Islet of Langerhans (tissue), 1 donor: ENCODE measurements around the gene GMCL1.
"Not testable (repeated sequence)": the region's sequence is repeated elsewhere in the genome, so short reads cannot be mapped to it uniquely, and the experiment has no call there.

Experiments used
- FAIRE-seq: peaks from one replicate; lab custom pipeline; 2011; peaks lifted over from hg19 to GRCh38; lab: Jason Lieb, UNC

The GMCL1 gene

GRCh38 chr2:69829256-69830044 is at the start of gene GMCL1:
Gene GMCL1 (plus strand): TSS chr2:69829660. CDS start chr2:69829893, 233 bp downstream.
- FAIRE-seq, result no peak

- no peak for FAIRE-seq
Observed at GRCh38 chr2:69780921-69781320, 48.5 kb upstream of the GMCL1 start.

GRCh38 chr2:69781321-69782248 is 47.9 kb upstream of the GMCL1 start:
- FAIRE-seq, result no peak

DNA sequence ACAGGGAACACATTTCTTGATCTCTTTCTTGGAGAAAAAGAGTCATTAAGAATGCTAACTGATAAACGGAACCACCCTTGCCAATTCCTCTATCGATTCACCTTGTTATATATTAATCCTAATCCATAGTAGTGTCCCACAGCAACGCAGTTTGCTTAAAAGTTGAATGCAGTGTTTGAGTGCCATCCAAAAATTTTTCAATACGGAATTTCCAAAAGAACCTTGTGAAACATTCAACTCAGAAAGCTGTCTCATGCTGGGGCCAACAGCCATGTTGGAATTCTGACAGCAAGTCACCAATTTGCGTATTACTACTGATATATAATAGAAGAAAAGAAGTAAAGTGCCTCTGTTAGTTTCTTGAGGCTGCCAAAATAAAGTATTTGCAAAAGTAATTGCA is 45.2 kb upstream of the GMCL1 start:
- FAIRE-seq, result no peak

- no peak for FAIRE-seq
Observed at GRCh38 chr2:69785358-69785757, 44.1 kb upstream of the GMCL1 start.

DNA sequence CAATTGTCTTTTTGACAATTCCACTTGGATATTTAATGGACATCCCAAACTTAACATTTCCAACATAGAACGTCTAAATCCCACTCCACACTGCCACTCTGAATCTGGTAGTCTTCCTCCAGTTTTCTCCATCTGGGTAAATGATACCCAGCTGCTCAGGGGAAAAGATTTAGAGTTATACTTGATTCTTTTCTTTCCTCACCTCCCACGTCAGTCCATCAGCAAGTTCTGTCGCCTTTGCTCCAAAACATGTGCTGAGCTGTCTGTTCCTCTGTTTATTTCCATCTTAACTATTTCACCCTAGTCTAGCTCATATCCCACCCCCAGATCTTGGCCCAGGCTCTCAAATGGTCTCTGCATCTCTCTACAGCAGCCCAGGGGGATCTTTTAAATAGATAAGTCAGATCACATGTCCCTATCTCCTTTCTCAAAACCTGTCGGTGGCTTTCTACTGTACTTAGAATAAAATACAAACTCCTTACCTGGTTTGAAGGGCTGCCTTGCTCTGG is 43.4 kb upstream of the GMCL1 start:
- no peak for FAIRE-seq

- no peak for FAIRE-seq
Observed at GRCh38 chr2:69789175-69789721, 40.2 kb upstream of the GMCL1 start.

DNA sequence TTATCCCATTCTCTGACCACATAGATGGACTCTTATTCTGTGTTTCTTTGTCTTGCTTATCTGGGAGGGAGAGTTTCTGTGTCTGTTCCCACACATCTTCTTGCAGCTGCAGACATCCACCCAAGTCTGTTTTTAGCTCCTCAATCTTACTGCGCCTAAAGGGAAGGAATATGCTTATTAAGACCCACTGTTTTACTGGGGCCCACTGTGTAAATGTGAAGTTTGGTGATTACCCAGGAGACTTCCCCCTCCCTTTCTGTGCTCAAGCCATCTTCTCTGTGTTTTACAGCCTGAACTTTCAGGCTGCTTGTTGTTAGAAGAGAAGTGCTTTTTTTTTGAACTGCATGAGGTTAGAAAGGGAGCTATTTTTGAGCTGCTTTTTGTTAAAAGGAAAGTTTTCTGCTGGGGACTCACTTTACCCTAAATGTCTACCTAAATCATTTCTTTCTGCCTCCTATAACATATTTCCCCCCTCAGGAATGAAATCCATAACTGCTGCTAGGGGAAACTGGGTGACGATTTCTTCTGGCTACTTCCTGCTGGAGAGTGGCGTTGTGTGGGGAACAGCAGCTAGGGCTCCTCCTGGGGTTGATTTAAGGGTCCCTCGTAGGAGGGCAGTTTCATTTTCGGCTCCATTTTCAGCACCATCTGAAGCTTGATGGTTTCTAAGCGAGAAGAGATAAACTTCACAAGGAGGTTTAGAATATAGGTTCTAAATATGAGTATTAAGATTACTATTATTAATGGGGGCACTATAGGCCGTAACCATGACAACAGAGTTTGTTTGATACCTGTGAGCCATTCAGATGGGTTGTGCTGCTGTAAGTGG is 39.5 kb upstream of the GMCL1 start:
- FAIRE-seq, result no peak

DNA sequence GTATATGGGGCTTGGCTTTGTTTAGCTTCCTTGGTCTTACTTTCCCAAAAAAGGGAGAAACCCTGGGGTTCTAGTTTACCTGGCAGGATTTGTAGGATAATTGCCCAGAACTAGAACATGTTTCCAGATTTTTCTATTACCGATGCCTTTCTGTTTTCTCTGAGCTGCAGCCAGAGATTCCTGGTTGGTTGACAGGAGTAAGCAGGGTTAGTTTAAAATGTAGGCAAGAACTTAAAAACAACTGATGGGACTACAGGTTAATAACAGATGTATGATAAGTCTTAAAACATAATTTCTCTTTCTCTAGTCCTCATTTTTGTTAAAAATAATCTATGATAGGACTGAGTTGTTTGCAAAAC is 38.9 kb upstream of the GMCL1 start:
- FAIRE-seq, result peak; percentile 62

- FAIRE-seq, result no peak
Observed at GRCh38 chr2:69791045-69791444, 38.4 kb upstream of the GMCL1 start.

- FAIRE-seq, result no peak
Observed at GRCh38 chr2:69796174-69796573, 33.3 kb upstream of the GMCL1 start.

DNA sequence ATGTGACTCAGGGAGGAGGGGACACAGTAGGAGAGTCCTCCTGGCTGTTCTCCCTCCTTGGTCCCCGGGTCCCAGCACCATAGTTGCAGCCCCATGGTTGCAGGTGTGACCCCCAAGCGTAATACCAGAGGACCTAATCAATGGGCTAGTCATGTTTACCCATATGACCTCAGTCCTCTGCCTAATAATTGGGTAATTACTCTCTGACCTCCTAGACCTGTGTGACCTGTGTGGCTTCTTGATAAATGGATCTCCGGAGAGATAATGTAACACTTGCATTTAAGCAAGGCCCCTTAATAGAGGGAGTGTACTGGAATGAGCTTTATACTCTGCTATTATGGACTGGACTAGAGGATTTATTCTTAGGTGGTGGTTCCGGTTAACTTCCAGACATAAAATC is 32.2 kb upstream of the GMCL1 start:
- FAIRE-seq, result no peak

DNA sequence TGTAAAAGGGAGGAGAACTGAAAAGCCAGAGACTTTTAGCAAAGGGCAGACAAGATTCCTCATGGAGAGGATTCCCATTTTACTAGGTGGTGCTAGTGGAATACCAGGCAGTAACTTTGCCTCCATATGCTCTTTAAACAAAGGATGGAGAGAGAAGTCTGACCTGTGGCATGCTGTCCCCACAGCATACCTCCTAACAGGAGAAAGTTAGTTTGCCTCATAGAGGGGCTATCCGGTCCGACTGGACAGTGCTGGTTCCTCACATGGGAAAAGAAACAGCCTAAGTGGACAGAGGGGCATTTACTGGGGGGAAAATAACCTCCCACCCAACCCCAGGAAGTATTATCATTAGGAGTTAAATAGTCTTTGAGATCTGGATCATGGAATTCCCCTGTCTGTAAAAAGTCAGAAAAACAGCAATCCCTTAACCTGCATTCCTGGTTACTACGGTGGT is 31.6 kb upstream of the GMCL1 start:
- no peak for FAIRE-seq

GRCh38 chr2:69798290-69798908 is 31.1 kb upstream of the GMCL1 start:
- FAIRE-seq, result no peak

GRCh38 chr2:69798909-69799526 is 30.4 kb upstream of the GMCL1 start:
- FAIRE-seq, result no peak

DNA sequence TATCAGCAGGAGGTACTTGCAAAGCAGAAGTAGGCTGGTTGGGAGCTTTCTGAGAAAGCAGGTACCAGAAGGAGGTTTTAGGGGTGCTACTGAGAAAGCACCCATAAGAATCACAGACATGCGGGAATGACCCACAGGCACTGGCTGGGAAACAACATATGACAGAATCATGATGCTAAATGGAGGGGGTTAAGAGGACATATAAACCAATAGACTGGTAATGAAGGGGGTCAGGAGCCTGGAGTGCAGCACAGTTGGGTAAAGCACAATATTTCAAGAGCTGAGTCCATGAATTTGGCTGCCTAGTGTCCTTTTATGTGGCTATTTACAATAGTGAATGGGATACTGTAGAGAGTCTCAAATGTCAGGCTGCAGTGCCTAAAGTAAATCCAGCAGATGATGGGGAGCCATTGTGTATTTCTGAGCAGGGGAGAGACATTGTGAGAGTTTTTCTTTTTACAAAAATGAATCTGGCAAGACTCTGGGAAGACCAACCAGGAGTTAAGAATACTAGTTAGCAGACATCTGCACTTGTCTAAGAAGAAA is 27.6 kb upstream of the GMCL1 start:
- no peak for FAIRE-seq

- FAIRE-seq, result not testable (repeated sequence)
Observed at GRCh38 chr2:69802781-69803367, 26.6 kb upstream of the GMCL1 start.

GRCh38 chr2:69804416-69804815 is 25.0 kb upstream of the GMCL1 start:
- no peak for FAIRE-seq

GRCh38 chr2:69805887-69806286 is 23.6 kb upstream of the GMCL1 start:
- no peak for FAIRE-seq

- FAIRE-seq, result no peak
Observed at GRCh38 chr2:69807821-69808540, 21.5 kb upstream of the GMCL1 start.
